GM19239 (cell line): Measurements from ENCODE around the gene PIGL.
"Not testable (repeated sequence)": the region's sequence is repeated elsewhere in the genome, so short reads cannot be mapped to it uniquely, and the experiment has no call there.

Experiments
- DNase-seq: peaks from one replicate; pipeline ENCODE4 v3.0.0; 2011; ENCODE audit warnings: low spot score; ENCODE audit not compliant: insufficient read length
- FAIRE-seq: peaks from 2 replicates; lab custom pipeline; 2011; peaks lifted over from hg19 to GRCh38; lab: Jason Lieb, UNC

The PIGL gene

GRCh38 chr17:16217002-16217635, at the start of gene PIGL:
Gene PIGL (plus strand): TSS chr17:16217210. CDS start chr17:16217227, 17 bp downstream.
- DNase-seq (peak; percentile 49), FAIRE-seq (peak; percentile 97)

- FAIRE-seq (no peak), DNase-seq (no peak)
Measured at GRCh38 chr17:16171613-16172012, 45.4 kb upstream of the PIGL start.

- DNase-seq (no peak), FAIRE-seq (no peak)
Measured at GRCh38 chr17:16178836-16179235, 38.2 kb upstream of the PIGL start.

GRCh38 chr17:16181581-16181980, 35.4 kb upstream of the PIGL start:
- DNase-seq = no peak
- FAIRE-seq = no peak

- no peak for FAIRE-seq
- no peak for DNase-seq
Measured at GRCh38 chr17:16187642-16188041, 29.4 kb upstream of the PIGL start.

- DNase-seq (no peak), FAIRE-seq (no peak)
Measured at GRCh38 chr17:16189791-16190348, 27.1 kb upstream of the PIGL start.

- FAIRE-seq (no peak), DNase-seq (no peak)
Measured at GRCh38 chr17:16190703-16191360, 26.2 kb upstream of the PIGL start.

- DNase-seq (no peak), FAIRE-seq (no peak)
Measured at GRCh38 chr17:16191604-16192003, 25.4 kb upstream of the PIGL start.

GRCh38 chr17:16194307-16194835, 22.6 kb upstream of the PIGL start:
- not testable (repeated sequence) for FAIRE-seq, DNase-seq

GRCh38 chr17:16197276-16197675, 19.7 kb upstream of the PIGL start:
- no peak for FAIRE-seq
- DNase-seq = no peak

GRCh38 chr17:16199093-16199492, 17.9 kb upstream of the PIGL start:
- no peak for DNase-seq
- FAIRE-seq = no peak

GRCh38 chr17:16201693-16202131, 15.3 kb upstream of the PIGL start:
- not testable (repeated sequence) for FAIRE-seq, DNase-seq

GRCh38 chr17:16202554-16203500, 14.2 kb upstream of the PIGL start:
- FAIRE-seq, DNase-seq: not testable (repeated sequence)

GRCh38 chr17:16204763-16205162, 12.2 kb upstream of the PIGL start:
- not testable (repeated sequence) for FAIRE-seq, DNase-seq

- FAIRE-seq (no peak), DNase-seq (no peak)
Measured at GRCh38 chr17:16211590-16211989, 5.4 kb upstream of the PIGL start.

GRCh38 chr17:16212793-16213192, 4.2 kb upstream of the PIGL start:
- DNase-seq = no peak
- FAIRE-seq = no peak

GRCh38 chr17:16214190-16215001, 2.6 kb upstream of the PIGL start:
- DNase-seq (no peak), FAIRE-seq (peak; percentile 47)

GRCh38 chr17:16215002-16215272, 2.1 kb upstream of the PIGL start:
- DNase-seq (no peak), FAIRE-seq (no peak)

- FAIRE-seq (peak; percentile 83), DNase-seq (peak; percentile 74)
Measured at GRCh38 chr17:16215273-16215964, 1.6 kb upstream of the PIGL start, which contains the start of gene NCOR1. Gene NCOR1 (minus strand): TSS chr17:16215534. CDS start chr17:16194569, 20,965 bp downstream.
